GM12874 (cell line): ENCODE measurements around the gene KCNMA1.

Experiments used
- TF ChIP-seq, protein P1 (sequence below): IDR thresholded peaks from 2 replicates; pipeline ENCODE4 v1.5.1; 2011; ENCODE audit warnings: low read depth, mild to moderate bottlenecking, control low read depth, low read length, moderate library complexity; ENCODE audit not compliant: insufficient read depth

KCNMA1 gene

DNA sequence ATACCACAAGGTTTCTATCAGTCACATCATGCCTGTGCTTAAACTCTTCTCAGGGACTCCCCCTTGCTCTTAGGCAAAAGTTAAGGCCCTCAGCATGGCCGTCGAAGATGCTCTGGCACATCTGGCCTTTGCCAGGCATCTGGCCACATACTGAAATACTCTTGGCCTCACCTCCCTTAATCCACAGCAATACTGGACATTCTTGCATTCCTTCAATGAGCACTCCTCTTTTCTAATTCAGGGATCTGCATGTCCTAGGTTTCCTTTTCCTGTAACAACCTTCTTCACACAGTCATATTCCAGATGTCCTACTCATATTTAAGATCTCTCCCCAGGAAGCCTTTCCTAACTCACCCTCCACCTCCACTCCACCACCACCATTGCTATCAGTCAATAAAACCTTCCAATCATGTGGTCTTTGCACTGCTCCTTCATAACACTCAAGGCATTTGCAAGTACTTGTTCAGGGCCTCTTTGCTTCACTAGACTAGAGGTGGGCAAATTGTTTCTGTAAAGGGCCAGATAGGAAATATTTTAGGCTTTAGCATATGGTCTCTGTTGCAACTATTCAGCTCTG is 216.6 kb downstream of the KCNMA1 start:
- TF ChIP-seq, protein P1, sequence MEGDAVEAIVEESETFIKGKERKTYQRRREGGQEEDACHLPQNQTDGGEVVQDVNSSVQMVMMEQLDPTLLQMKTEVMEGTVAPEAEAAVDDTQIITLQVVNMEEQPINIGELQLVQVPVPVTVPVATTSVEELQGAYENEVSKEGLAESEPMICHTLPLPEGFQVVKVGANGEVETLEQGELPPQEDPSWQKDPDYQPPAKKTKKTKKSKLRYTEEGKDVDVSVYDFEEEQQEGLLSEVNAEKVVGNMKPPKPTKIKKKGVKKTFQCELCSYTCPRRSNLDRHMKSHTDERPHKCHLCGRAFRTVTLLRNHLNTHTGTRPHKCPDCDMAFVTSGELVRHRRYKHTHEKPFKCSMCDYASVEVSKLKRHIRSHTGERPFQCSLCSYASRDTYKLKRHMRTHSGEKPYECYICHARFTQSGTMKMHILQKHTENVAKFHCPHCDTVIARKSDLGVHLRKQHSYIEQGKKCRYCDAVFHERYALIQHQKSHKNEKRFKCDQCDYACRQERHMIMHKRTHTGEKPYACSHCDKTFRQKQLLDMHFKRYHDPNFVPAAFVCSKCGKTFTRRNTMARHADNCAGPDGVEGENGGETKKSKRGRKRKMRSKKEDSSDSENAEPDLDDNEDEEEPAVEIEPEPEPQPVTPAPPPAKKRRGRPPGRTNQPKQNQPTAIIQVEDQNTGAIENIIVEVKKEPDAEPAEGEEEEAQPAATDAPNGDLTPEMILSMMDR: no peak

DNA sequence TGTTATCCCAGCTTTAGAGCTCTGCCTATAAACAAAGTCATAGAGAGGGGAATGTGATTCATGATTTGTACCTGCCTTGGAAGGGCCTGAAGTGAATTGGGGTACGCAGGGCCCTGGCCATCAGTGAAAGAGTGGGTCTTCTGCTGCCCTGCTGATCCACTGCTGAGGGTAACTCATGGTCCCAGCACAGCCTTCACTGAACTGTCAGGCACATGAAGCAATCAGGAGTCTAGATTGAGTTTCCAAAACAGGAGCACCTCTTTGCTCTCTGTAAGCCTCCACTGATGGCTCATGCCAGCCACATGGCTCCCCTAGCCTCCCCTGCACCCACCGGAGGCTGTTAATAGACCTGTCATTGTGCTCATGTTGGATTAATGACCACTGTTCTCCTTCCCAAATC is 217.6 kb downstream of the KCNMA1 start:
- TF ChIP-seq, protein P1: no peak

DNA sequence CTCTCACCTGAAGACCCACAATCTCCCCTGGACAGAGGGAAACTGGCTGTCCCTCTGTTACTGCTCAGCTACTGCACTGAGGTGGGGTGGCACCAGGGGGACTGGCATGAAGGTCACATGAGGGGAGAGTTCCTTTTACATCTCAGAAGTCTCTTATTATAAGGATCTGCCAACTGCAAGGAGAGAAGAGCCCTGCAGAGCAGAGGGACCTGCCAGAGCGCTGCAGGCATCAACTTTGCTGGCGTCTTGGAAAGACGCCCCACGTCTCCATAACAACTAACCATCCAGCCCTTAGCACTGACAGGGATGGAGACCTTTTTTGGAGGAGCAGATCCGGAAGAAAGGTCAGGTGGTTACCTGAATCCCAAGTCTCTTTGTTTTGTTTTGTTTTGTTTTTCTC is 218.6 kb downstream of the KCNMA1 start:
- TF ChIP-seq, protein P1: no peak

DNA sequence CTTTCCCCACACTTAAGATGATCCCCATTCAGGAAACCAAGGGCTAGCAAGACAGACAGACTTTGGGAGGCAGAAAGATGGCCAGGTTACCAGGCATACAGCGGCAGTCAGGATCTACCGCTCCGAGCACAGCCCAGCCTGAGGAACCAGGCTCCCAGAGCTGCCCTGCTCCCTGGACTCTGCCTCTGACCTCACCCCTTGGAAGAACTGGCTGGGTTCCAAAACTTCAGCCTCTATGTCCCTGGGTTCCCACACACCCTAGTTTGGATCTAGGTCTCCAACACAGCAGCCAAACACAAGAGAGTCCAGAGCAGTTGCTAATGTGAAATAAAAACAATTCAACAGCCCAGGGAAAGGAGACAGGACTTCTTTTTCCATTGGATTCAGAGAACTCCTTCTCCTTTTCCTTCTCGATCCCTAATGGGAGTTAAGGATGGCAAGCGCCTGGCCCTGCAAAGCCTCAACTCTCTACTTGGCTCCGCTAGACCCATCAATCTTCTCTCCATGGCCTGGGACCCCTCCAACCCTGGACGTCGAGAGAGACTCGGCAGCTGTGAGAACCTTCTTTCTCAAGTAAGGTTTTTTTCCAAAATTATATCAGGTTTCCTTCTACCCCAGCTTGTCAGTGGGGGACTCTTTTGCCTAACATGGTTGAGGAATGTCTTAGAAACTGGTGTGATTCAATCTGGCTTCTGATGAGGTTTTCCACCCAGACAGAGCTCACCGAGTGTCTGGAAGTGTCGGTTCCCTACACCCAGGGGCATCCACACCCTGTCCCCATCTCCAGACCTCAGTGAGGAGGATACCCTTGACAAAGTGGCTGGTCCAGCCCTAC is 219.6 kb downstream of the KCNMA1 start:
- TF ChIP-seq, protein P1: no peak

DNA sequence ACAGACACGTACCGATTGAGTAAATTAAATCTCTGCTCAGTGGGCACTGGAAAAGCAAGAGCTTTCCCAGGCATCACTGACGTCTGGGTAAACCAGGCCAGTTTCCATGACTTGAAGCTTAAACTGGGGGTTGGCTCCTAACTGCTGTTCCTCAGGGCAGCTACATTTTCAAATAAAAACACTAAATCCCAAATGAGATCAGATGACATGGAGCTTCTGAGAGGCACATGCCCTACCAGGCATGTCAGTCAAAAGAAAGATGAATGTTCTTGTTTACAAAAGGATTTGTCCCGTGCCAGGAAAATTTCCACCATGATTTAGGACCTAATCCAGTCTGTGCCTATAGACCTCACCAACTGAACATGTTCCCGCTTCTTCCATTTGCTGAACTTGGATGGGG is 220.2 kb downstream of the KCNMA1 start:
- TF ChIP-seq, protein P1: no peak

DNA sequence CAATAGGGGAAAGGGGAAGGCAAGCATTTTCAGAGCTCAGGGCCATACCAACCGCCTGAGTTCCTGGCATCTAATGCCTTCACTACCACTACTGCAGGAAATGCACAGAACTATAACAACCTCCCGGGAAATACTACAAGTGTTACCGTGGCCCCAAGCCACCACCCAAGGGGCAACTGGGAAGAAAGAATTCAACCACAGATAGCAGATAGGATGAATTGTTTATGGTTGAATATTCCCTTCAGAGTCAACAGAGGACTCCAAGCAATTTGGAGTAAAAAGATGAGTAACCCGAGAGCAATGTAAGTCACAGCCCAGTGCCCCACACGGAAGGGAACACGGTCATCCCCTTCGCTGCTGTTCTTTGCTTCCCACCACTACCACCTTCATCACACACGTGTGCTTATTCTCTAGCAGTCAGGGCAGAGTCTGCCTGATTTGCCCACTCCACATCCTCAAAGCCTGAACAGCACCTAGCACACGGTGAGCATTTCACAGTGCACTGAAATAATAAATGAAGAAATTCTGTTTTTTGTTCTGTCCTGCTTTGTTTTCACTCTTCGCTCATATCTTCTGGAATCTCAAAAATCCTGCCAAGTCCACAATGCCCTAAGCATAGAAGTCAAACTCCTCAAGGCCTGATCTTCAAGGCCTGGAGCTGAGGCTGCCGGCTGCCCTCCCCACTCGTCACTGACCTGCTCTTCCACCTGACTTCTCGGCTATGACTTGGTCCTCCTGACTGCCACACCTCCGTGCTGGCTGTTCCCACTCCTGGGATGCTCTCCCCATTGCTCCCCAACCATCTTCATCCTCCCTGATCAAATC is 221.1 kb downstream of the KCNMA1 start:
- TF ChIP-seq, protein P1: no peak

DNA sequence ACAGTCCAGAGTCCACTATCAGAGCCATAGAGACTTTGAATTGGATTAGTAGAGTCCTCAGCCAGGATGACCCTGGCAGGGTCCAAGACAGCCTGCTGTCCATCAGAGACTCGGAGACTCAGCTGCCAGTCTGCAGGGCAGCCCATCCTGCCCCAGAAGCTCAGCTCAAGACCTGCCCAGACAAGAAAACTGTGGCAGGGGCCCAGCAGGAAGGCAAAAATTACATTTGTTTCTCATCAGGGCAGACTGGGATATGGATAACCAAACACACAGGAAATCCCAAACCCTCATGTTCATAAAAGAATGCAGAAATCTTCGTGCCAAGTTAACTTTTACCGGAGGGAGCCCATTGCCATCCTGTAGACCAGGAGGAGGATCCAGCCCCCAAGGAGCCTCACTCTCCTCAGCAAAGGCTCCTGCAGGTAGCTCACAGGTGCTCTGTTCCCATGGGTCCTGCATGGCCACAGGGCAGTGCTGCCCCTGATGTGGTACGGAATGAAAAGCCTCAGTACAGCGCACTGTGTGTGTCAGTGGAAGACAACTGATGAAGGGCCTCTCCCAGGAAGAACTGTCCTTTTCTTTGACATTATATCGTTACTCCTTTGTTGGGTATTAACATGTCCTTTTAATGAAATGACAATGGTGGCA is 222.2 kb downstream of the KCNMA1 start:
- TF ChIP-seq, protein P1: no peak
